KMS-11 (cell line): ENCODE measurements around the gene LANCL3.
"Not testable (repeated sequence)": the region's sequence is repeated elsewhere in the genome, so short reads cannot be mapped to it uniquely, and the experiment has no call there.

Source experiments
- H2AFZ ChIP-seq: fragments of 200-600 bp; sonication (generic); 2 replicates; pipeline ENCODE4 v1.6.1; 2016; ENCODE audit warnings: antibody characterized with exemption, mixed run types, low read depth
- H3K27ac ChIP-seq: fragments of 200-600 bp; sonication (generic); 2 replicates; pipeline ENCODE4 v1.6.1; 2016; ENCODE audit warnings: mild to moderate bottlenecking, mixed run types
- H3K27me3 ChIP-seq: fragments of 200-600 bp; sonication (generic); 2 replicates; pipeline ENCODE4 v1.6.1; 2017; ENCODE audit warnings: mild to moderate bottlenecking, low read depth, mixed run types, moderate library complexity; ENCODE audit not compliant: insufficient read depth
- H3K36me3 ChIP-seq: fragments of 200-600 bp; sonication (generic); 2 replicates; pipeline ENCODE4 v1.6.1; 2017; ENCODE audit warnings: mild to moderate bottlenecking, mixed run types; ENCODE audit not compliant: insufficient read depth
- H3K4me1 ChIP-seq: fragments of 200-600 bp; sonication (generic); 2 replicates; pipeline ENCODE4 v1.6.1; 2016; ENCODE audit warnings: mild to moderate bottlenecking, low read depth, mixed run types; ENCODE audit not compliant: poor library complexity, severe bottlenecking
- H3K4me2 ChIP-seq: fragments of 200-600 bp; sonication (generic); 2 replicates; pipeline ENCODE4 v1.7.0; 2016; ENCODE audit warnings: mild to moderate bottlenecking, mixed run types
- H3K4me3 ChIP-seq: fragments of 200-600 bp; sonication (generic); IDR thresholded peaks from 2 replicates; pipeline ENCODE4 v1.6.1; 2017; ENCODE audit warnings: low read depth, low read length, mixed read lengths; ENCODE audit not compliant: insufficient read depth
- H3K79me2 ChIP-seq: fragments of 200-600 bp; sonication (generic); 2 replicates; pipeline ENCODE4 v1.6.1; 2016; ENCODE audit warnings: low read depth, mixed run types; ENCODE audit not compliant: insufficient read depth
- H3K9ac ChIP-seq: fragments of 200-600 bp; sonication (generic); 2 replicates; pipeline ENCODE4 v1.6.1; 2016; ENCODE audit warnings: mild to moderate bottlenecking, mixed run types
- H4K20me1 ChIP-seq: fragments of 200-600 bp; sonication (generic); 2 replicates; pipeline ENCODE4 v1.6.1; 2016; ENCODE audit warnings: mild to moderate bottlenecking, mixed run types; ENCODE audit not compliant: insufficient read depth
- CTCF ChIP-seq: fragments of 200-600 bp; sonication (generic); conservative IDR thresholded peaks from 2 replicates; pipeline ENCODE4 v1.6.1; 2017; ENCODE audit warnings: low read depth, mild to moderate bottlenecking, antibody characterized with exemption, low read length, moderate library complexity, mixed read lengths

LANCL3 gene

GRCh38 chrX:37545066-37545465 is 26.4 kb upstream of the LANCL3 start:
- Histone ChIP-seq H3K27ac (no peak overlapping the region), H2AFZ (no peak overlapping the region), H3K36me3 (no peaks in the 10 kb centered on the region), H3K4me2 (no peak overlapping the region), H3K27me3 (no peaks in the 10 kb centered on the region), H3K9ac (no peak overlapping the region), H4K20me1 (no peaks in the 10 kb centered on the region), H3K4me3 (no peak overlapping the region), H3K79me2 (no peaks in the 10 kb centered on the region), H3K4me1 (no peaks in the 10 kb centered on the region)
- no peak for TF ChIP-seq CTCF

DNA sequence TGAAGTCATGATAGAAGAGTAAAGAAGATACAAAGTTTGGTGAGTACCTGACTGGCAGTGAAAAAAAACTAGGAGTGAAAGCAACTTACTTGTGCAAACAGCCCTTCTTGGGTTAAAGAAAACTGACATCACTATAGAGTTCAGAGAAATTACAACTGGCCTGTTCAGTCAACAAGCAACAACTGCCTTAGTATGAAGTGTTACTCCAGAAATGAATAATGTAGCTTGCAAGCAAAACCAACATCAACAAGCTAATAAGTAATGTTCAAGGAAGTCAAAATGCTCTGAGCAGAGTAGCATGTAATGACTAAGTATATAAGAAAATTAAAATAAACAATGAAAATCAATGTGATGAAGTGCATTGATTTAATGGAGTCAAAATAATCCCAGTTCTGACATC is 21.8 kb upstream of the LANCL3 start:
- not testable (repeated sequence) for H3K4me1 ChIP-seq, H4K20me1 ChIP-seq, H3K79me2 ChIP-seq, H3K4me3 ChIP-seq, H2AFZ ChIP-seq, H3K9ac ChIP-seq, H3K27me3 ChIP-seq, H3K27ac ChIP-seq, H3K36me3 ChIP-seq, H3K4me2 ChIP-seq

DNA sequence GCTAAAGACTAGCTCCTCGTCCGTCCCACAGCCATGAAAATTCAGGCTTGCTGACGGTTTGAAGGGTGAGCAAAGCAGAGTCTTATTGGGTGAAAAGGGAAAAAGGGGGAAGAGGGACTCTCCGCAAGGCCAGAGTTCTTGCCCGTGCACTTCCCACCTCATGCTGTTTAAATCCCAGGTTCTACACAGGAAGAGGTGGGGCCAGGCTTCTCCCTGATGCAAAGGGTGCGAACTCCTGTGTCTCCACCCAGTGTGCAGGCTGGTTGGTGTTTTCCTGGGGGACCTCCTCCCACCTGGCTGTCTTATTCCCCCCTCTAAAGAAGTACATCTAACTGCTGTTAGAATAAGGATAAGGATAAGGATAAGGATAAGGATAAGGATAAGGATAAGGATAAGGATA is 18.0 kb upstream of the LANCL3 start:
- TF ChIP-seq CTCF = no peak
- no peaks in the 10 kb centered on the region for H3K27me3 ChIP-seq
- H4K20me1 ChIP-seq = no peaks in the 10 kb centered on the region
- no peak overlapping the region for H2AFZ ChIP-seq
- H3K27ac ChIP-seq = no peak overlapping the region
- H3K9ac ChIP-seq = no peak overlapping the region
- H3K36me3 ChIP-seq = no peaks in the 10 kb centered on the region
- H3K4me3 ChIP-seq = no peak overlapping the region
- H3K4me1 ChIP-seq = no peaks in the 10 kb centered on the region
- H3K4me2 ChIP-seq = no peak overlapping the region
- H3K79me2 ChIP-seq = no peaks in the 10 kb centered on the region

DNA sequence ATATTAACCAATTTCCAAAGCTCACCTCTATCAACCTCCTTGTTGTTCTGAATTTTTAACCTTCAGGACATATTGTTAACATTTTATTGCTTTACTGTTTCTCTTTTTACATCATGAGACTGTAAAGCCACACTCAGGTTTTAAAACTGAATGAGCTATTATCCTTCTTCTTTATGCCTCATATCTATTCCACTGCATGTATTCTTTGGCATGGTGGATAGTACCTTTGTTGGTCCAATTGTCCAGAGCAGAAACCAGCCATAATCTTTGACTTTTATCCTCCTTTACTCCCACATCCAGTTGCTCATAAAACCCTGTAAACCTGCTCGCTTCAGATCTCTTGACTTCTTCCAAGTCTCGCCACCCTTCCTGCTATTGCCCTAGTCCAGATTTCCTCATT is 6.2 kb upstream of the LANCL3 start:
- H3K4me1 ChIP-seq, H3K27ac ChIP-seq, H4K20me1 ChIP-seq, H3K4me2 ChIP-seq, H2AFZ ChIP-seq, H3K79me2 ChIP-seq, H3K27me3 ChIP-seq, H3K9ac ChIP-seq, H3K36me3 ChIP-seq, H3K4me3 ChIP-seq: not testable (repeated sequence)

DNA sequence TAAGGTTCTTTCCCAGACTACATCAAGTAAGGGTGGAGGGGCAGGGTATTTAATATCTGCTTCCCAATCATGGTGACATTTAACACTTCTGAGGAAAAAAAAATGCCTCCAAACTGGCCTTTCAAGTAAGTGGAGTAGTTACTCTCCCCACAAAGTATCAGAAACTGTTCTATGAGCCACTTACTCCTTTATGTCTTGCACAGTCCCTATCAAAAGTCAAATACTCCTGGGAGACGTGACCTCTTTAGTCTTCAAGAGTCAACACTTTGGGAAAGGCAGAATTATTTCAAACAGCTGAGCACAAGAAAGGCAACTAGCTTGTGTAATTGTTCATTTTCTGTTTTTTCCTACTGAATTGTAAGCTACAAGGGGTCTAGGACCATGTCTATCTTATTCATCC is 1.1 kb upstream of the LANCL3 start:
- H3K9ac ChIP-seq, H2AFZ ChIP-seq, H4K20me1 ChIP-seq, H3K27me3 ChIP-seq, H3K79me2 ChIP-seq, H3K36me3 ChIP-seq, H3K4me3 ChIP-seq, H3K4me1 ChIP-seq, H3K4me2 ChIP-seq, H3K27ac ChIP-seq: not testable (repeated sequence)

- peak overlapping the region; percentile 78; the same call in 1 of the 2 replicates for H3K4me2 ChIP-seq
- H3K4me3 ChIP-seq = not testable (repeated sequence)
Observed at GRCh38 chrX:37572108-37572587, 687 bp downstream of the LANCL3 start.

DNA sequence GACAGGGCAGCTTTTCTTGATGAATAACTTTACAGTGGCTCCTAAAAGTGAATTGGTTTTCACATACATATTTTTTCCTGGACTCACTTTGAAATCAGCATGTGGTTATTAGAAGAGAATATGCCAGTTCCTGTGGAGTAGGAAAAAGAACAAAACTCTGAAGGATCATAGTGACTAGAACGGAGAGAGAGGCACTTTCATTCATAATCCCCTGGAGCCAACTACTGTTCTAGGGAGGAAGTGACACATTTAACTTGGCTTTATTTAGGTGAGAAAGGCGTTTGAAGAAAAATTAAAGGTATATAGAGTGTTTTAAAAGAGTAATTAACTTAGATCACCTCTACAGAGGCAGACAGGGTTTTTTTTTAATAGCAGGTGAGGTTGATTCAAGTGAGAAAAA is 1.7 kb downstream of the LANCL3 start:
- peak overlapping the region; percentile 78 for H3K4me2 ChIP-seq
- not testable (repeated sequence) for H3K4me3 ChIP-seq, H3K4me1 ChIP-seq, H3K9ac ChIP-seq, H3K79me2 ChIP-seq, H3K36me3 ChIP-seq, H4K20me1 ChIP-seq, H3K27me3 ChIP-seq, H3K27ac ChIP-seq, H2AFZ ChIP-seq

More at GRCh38 chrX:37572108-37572587, 687 bp downstream of the LANCL3 start:
- H3K4me1 ChIP-seq, H3K36me3 ChIP-seq, H3K27ac ChIP-seq, H3K9ac ChIP-seq, H3K27me3 ChIP-seq, H4K20me1 ChIP-seq, H3K79me2 ChIP-seq: not testable (repeated sequence)
- TF ChIP-seq CTCF = 0 out of 2 replicates have a peak, but pooled peaks have one; percentile 27
- H2AFZ ChIP-seq = peak overlapping the region; percentile 93
